ENCODE results near the gene C5.

C5 gene

DNA sequence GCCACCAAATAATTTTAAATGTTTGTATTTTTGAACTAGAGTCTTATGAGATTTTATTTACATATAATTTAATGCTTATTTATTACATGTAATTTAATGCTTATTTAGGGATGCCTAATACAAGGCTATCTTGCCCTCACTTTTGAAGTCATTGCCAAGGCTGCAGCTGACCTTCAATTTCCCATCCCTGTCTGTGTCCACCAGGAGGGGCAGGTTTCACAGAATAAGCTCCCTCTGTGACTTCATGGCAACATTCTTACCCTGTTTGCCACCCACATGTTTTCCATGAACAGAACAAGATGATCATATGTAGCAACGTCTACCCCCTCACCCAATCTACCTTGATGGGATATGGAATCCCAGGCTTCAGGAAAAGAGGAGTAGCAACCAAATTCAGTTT is 27.0 kb downstream of the C5 start:
- H3K27me3 ChIP-seq (ENCODE audit: insufficient read depth, low read length, poor library complexity, severe bottlenecking): no peaks in the 10 kb centered on the region
- H3F3A ChIP-seq (ENCODE audit: low read depth): 0 out of 2 replicates have a peak, but pooled peaks cover 3% of the 10 kb centered on the region
- TF ChIP-seq, protein P1, sequence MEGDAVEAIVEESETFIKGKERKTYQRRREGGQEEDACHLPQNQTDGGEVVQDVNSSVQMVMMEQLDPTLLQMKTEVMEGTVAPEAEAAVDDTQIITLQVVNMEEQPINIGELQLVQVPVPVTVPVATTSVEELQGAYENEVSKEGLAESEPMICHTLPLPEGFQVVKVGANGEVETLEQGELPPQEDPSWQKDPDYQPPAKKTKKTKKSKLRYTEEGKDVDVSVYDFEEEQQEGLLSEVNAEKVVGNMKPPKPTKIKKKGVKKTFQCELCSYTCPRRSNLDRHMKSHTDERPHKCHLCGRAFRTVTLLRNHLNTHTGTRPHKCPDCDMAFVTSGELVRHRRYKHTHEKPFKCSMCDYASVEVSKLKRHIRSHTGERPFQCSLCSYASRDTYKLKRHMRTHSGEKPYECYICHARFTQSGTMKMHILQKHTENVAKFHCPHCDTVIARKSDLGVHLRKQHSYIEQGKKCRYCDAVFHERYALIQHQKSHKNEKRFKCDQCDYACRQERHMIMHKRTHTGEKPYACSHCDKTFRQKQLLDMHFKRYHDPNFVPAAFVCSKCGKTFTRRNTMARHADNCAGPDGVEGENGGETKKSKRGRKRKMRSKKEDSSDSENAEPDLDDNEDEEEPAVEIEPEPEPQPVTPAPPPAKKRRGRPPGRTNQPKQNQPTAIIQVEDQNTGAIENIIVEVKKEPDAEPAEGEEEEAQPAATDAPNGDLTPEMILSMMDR (conservative IDR thresholded peaks at IDR 0.05; ENCODE audit: low read length): peak; percentile 50
- TF ChIP-seq EZH2phosphoT487 (IDR thresholded peaks at IDR 0.05; ENCODE audit: borderline replicate concordance): no peak
- no peaks in the 10 kb centered on the region for H3K4me1 ChIP-seq (ENCODE audit: insufficient read depth, low read length, poor library complexity, severe bottlenecking)
- no peaks in the 10 kb centered on the region for H4K20me1 ChIP-seq (ENCODE audit: insufficient read depth, low read length, poor library complexity, severe bottlenecking)
- no peaks in the 10 kb centered on the region for H3K79me2 ChIP-seq (ENCODE audit: insufficient read depth, low read length)
- 0 out of 2 replicates have a peak overlapping the region, but pooled peaks have one; percentile 32 for H2AFZ ChIP-seq (ENCODE audit: low read length)
- no peaks in the 10 kb centered on the region for H3K9me3 ChIP-seq (ENCODE audit: insufficient read depth, low read depth, low read length)
- H3K9me2 ChIP-seq (replicated peaks; ENCODE audit: low read depth, low read length): no peaks in the 10 kb centered on the region
- H3K36me3 ChIP-seq (ENCODE audit: insufficient read depth, low read length): no peaks in the 10 kb centered on the region
- H3K9ac ChIP-seq (ENCODE audit: low read depth, low read length, poor library complexity, severe bottlenecking): no peak overlapping the region
- H3K4me3 ChIP-seq (ENCODE audit: low read length, poor library complexity, severe bottlenecking): no peak overlapping the region
- no peak overlapping the region for H3K4me2 ChIP-seq (ENCODE audit: low read depth, low read length, poor library complexity, severe bottlenecking)

DNA sequence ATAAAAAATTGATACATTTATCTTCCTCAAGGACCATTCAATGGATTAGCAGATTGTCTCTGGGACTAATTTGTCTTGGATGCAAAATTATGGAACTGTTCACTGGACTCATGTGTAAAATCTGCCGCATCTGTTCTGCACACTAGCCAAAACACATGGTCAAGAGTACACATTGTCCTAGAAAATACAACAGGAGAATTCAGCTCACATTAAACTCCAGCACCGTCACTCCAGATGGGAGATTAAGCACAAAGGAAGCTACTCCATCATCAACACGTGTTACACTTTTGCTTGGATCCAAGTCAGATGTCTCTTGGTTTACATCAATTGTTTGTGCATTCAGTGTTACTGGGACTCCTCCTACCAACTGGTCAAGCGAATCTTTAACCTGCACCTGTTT is 28.8 kb downstream of the C5 start:
- TF ChIP-seq, protein P1 (conservative IDR thresholded peaks at IDR 0.05; ENCODE audit: low read length): no peak
- TF ChIP-seq EZH2phosphoT487 (IDR thresholded peaks at IDR 0.05; ENCODE audit: borderline replicate concordance): no peak
- Histone ChIP-seq H3K79me2 (ENCODE audit: insufficient read depth, low read length) (no peaks in the 10 kb centered on the region), H3K4me3 (ENCODE audit: low read length, poor library complexity, severe bottlenecking) (no peak overlapping the region)

DNA sequence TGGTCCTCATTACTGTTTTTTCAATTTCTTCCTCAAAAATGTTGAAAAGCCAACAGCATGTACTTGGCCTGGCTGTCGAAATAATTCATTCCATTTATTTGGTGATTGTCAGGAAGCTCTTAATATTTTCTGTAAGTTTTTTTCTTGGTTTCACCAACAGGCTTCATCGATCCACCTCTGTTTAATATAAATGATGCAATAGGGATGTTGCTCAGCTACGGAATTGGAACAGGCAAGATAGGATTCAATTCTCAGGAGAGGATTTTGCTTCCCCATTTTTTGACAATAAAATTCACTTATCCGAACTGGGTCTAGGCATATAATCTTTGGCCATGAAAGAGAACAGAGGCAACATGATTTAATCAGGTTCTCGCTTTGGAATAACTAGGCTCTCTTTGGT is 30.8 kb downstream of the C5 start:
- TF ChIP-seq, protein P1 (conservative IDR thresholded peaks at IDR 0.05; ENCODE audit: low read length): no peak
- no peak for TF ChIP-seq EZH2phosphoT487 (IDR thresholded peaks at IDR 0.05; ENCODE audit: borderline replicate concordance)
- no peaks in the 10 kb centered on the region for H3K36me3 ChIP-seq (ENCODE audit: insufficient read depth, low read length)
- no peaks in the 10 kb centered on the region for H3F3A ChIP-seq (ENCODE audit: low read depth)
- no peaks in the 10 kb centered on the region for H3K9me2 ChIP-seq (replicated peaks; ENCODE audit: low read depth, low read length)
- no peak overlapping the region for H2AFZ ChIP-seq (ENCODE audit: low read length)
- no peaks in the 10 kb centered on the region for H3K79me2 ChIP-seq (ENCODE audit: insufficient read depth, low read length)
- no peaks in the 10 kb centered on the region for H3K9me3 ChIP-seq (ENCODE audit: insufficient read depth, low read depth, low read length)
- H3K9ac ChIP-seq (ENCODE audit: low read depth, low read length, poor library complexity, severe bottlenecking): no peak overlapping the region
- H3K27me3 ChIP-seq (ENCODE audit: insufficient read depth, low read length, poor library complexity, severe bottlenecking): no peaks in the 10 kb centered on the region
- H4K20me1 ChIP-seq (ENCODE audit: insufficient read depth, low read length, poor library complexity, severe bottlenecking): no peaks in the 10 kb centered on the region
- no peak overlapping the region for H3K4me3 ChIP-seq (ENCODE audit: low read length, poor library complexity, severe bottlenecking)
- H3K4me2 ChIP-seq (ENCODE audit: low read depth, low read length, poor library complexity, severe bottlenecking): no peak overlapping the region
- no peaks in the 10 kb centered on the region for H3K4me1 ChIP-seq (ENCODE audit: insufficient read depth, low read length, poor library complexity, severe bottlenecking)

More for the DNA sequence above, 28.8 kb downstream of the C5 start:
- H3K4me2 ChIP-seq (ENCODE audit: low read depth, low read length, poor library complexity, severe bottlenecking): no peak overlapping the region
- no peak overlapping the region for H3K9ac ChIP-seq (ENCODE audit: low read depth, low read length, poor library complexity, severe bottlenecking)
- no peaks in the 10 kb centered on the region for H3K9me3 ChIP-seq (ENCODE audit: insufficient read depth, low read depth, low read length)
- H3K9me2 ChIP-seq (replicated peaks; ENCODE audit: low read depth, low read length): no peaks in the 10 kb centered on the region
- 0 out of 2 replicates have a peak, but pooled peaks cover 3% of the 10 kb centered on the region for H3F3A ChIP-seq (ENCODE audit: low read depth)
- H2AFZ ChIP-seq (ENCODE audit: low read length): no peak overlapping the region
- H3K27me3 ChIP-seq (ENCODE audit: insufficient read depth, low read length, poor library complexity, severe bottlenecking): no peaks in the 10 kb centered on the region
- no peaks in the 10 kb centered on the region for H3K36me3 ChIP-seq (ENCODE audit: insufficient read depth, low read length)
- no peaks in the 10 kb centered on the region for H4K20me1 ChIP-seq (ENCODE audit: insufficient read depth, low read length, poor library complexity, severe bottlenecking)
- no peaks in the 10 kb centered on the region for H3K4me1 ChIP-seq (ENCODE audit: insufficient read depth, low read length, poor library complexity, severe bottlenecking)

Measured in Loucy (cell line).